Embryonic facial prominence (tissue), 1 donor: ENCODE results near the gene ZNF423.

Experiments used
- DNase-seq: peaks from one replicate; pipeline ENCODE4 v3.0.0-alpha.2; 2016; ENCODE audit errors: extremely low spot score

Gene ZNF423

DNA sequence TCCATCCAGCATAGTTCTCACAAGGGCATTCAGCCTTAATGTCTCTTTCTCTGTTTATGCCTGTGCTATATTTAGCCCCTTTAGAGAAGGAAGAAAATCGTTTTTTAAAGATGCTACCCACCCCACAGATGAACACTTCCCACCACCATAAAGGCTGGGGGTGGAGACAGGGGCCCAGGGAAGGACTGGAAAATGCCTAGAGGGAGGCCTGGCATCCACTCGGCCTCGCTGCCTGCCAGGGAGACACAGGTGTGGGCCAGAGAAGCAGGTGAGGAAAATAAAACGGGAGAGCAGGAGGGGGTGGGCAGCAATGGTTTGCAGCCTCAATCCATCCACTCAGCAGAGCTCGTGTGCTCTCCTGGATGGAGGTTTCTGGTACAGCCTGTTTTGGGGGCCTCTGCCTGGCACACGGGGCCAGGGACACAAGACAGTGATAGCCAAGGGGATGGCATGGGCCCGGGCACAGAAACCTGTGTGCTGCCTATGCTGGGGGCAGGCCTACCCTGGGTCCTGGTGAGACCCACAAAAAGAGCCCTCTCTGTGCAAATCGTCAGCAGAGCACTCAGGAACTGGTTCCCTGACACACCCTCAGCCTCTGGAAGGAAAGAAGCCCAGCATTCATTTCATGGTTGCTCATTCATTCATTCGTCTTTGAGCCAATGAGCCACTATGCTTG, 360.9 kb downstream of the ZNF423 start:
- no peak for DNase-seq

DNA sequence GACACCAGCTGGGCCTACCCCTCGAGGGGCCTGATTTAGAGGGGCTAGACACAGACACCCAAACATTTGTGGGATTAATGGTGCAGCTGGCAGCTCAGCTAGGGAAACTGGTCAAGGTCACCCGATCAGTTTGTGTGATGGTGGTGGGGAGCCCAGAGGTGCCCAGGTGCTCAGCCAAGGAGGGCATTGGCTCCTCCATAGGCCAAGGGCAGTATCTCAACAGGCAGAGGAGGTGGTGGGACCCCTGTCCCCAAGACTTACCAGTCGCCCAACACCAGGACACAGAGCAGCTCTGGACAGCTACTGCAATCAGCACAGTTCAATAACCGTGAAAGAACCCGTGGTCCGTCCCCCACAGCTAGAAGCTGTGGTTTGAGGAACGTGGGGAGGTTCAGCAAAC, 361.4 kb downstream of the ZNF423 start:
- DNase-seq, result no peak

DNA sequence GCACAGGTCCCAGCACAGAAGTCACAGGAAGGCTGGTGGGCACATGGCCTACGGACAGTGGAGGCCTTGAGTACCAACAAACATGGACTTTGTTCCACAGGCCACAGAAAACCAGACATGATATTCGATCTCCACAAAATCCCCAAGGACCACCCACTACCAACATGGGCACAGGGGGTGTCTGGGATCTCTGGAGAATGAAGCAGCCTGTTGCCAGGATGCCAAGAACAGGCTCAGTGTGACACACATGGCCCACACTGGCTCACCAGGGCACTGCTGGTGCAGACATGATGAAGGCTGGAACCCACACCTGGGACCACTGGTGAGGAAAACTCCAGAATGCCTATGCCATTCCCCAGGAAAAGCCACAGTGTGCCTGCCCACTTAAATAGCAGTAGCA, 362.1 kb downstream of the ZNF423 start:
- no peak for DNase-seq

DNA sequence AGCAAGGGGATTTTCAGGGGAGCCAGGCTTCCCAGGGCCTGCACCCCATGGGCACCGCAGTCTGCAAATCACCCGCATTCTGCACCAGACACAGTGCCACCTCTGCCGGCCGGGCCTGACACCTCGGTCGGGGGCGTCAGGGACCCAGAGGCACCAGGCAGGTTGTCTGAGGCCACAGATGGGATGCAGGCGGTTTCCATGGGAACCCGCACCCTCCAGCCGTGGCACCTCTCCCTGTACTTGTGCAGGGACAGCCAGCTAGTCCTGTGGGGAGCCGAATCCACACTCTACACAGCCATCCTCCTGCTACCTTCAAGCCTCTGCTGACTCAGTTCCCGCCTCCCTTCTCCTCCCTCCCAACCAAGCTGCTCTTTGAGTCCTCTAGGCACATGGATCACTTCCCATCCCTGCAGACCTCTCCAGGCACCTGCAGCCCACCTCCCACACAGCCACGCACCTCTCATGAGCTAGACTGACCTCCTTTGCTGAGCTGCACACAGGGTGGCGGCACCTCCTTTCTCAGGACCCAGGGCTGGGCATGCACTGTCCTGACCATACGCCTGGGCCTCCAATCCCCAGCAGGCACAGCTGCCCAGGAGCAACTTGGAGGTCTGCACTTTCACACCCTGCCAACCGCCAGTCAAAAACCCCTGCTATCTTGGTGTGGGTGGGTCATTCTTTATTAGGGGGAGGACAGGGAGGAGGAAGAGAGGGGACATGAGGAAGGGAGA, 362.9 kb downstream of the ZNF423 start:
- DNase-seq, result no peak

DNA sequence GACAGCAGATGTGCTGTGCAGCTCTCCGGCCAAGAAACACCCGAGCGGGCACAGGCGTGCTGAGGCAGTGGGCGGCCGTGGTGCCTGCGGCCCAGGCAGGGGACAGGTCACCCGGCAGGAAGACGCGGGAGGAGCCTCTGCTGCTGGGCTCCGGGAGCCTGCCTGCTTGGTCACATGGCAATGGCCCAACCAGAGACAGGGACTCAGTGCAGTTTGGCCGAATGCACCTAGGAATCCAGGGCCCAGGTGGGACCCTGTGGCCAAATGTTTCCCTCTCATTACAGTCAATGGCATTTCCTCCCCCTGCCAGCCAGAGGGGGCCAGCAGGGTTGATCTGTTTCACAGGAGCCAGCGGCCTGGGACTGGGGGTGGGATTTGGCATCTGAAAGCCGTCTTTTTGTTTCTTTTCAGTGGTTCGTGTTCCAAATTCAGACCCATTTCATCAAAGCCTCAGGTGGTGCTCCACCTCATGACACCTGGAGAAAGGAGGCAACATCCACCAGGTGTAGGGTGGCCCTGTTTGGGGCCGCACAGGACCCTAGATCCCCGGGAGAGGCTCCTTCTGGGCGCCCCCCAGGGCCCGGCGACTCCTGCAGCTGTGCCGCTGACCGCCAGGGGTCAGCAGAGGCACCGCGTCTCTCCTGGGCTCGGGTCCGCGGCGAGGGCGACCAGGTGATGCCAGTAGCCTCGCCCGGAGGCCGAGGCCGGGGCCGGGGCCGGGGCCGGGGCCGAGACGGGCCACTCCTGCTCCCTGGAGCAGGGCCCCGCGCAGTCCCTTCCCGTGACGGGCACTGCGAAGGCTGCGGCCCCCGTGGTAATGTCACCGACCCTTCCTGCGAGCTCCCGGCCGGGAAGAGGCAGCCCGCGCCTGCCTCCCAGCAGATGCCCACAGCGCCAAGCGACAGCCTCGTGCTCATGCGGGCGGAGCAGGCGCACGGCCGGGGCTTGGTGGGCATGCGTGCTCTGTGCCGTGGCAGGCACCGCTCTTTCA, 363.8 kb downstream of the ZNF423 start:
- no peak for DNase-seq

DNA sequence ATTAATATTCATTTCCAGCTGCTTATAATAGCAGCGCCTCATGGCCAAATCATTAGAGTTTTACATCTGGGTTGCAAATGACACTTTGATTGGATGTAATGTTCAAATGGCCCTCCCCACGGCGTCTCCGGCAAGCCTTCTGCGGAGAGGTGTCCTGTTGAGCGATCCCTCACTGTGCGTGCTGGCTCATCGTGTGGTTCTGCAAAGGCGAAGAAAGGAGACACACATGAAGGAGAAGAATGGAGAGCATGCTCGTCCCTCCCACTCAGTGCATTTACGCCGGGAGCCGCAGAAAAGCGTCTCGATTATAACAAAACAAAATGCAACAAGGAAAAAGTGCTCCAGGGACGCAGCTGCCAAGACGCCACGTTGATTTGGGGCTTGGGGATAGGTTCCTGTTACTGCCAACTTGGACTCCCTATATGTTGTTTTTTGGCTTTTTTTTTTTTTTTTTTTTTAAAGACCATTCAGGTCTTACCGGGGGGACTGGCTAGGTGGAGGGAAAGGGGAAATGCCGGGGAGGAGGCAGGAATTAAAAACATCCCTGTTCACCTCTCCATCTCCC, 364.7 kb downstream of the ZNF423 start:
- no peak for DNase-seq

DNA sequence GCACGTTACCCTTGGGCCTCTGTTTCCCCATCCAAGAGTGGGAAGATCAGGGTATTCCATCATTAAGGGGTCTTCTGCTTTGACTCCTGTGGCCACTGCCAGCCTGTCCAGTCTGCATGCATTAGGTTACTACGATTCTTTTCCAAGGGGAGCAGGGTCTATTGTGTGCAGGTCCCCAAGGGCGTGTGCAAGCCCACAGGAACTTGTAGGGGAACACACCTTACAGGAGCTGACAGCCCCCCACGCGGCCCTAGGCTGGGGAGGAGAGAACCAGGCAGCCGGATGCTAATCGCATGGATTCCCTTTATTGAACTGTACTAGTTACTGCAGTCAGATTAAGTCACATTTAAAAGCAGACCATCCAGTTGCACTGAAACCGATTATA, 365.6 kb downstream of the ZNF423 start:
- no peak for DNase-seq

DNA sequence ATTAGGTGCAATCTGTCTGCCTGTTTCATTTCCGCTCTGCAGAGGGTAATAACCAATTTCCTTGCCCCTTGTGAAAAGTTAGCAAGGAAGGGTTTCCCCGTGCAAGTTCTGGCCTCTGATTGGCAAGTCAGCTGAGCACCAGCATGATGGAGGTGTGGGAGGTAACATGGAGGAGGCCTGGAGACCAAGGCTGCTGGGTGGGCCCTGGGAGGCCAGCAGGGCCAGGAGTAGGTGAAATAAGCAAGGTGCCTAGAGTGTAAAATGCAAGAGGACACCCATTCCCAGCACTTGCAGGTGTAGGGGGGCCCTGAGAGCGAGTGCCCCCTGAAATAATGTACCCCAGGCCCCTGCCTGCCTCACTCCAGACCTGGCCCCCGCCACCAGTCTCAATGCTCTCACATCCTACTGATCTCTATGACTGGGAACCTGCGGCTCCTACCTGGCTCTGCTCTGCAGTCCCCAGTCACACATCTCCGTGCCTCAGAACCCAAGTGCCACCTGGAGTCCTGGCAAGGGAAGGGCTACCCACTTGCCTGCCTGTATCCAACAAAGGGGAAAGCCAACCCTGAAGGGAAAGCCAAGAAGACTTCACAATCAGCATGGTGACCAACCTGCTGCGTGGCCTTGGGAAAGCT, 366.1 kb downstream of the ZNF423 start:
- DNase-seq, result no peak

DNA sequence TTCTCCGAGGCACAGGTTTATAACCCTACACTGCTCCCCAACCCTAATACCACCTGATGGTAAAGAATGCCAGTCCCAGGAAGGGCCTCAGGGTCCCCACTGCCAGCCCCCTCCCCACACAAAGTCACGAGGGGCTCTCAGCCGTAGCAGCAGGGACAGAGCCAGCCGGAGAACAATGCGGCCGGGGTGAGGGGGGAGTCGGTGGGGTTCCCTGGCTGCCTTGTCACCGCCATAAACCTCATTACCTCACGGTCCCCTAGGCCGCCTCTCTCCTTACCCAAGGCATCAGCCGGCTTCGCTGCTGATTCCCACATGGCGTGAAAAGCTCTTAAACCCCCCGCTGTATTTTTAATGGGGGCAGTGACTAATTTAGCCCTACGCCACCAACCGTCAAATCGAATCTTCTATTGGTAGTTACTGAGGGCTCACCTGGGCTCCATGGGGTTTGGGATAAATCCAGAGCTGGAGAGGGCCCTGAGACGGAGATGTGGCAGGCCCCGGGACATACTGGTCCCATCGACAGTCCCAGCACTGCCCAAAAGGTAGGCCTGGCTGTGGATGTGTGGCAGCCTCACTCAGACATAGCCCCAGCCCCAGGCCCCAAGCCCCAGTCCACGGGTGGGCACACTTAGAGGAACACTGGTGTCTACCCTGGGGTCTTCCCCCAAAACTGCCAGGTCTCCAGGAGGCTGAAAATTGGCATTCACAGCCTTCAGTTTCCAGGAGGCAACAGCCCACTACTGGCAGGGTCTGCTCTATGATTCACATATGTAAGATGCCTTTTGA, 367.0 kb downstream of the ZNF423 start:
- DNase-seq, result no peak

DNA sequence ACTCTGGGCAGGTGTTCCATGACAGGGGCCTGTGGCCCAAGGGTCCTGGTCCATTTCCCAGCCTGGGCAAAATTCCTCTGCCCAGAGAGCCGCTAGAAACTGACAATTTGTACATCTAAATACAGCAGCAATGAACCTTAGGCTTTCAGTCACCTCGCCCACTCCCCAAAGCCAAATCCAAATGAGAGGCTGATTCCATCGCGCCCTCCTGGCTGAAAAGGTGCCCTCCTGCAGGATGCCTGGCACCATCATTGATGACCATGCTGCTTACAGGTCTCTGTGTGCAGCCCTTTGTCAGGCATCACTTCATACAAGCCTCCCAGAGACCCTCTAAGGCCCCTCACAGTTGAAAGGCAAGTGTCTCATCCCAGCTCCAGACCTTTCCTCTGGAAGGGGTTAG, 367.6 kb downstream of the ZNF423 start:
- DNase-seq, result no peak

DNA sequence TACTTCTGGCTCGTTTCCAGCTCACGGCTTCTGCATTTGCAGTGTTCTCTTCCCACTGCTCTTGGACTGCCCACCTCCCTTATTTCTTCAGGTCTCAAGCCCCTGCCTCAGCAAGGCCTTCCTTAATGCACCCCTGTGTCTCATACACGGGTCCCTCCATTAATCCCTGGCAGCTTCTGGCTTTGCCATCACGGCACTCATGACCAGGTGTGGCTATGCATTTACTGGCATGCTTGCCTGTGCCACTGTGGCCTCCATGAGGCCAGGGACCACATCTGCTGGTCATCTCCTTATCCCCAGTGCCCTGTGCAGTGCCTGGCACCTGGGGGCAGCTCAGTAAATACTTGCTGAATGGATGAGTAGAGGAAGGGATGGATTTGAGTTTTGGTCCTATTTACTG, 368.2 kb downstream of the ZNF423 start:
- DNase-seq, result no peak

DNA sequence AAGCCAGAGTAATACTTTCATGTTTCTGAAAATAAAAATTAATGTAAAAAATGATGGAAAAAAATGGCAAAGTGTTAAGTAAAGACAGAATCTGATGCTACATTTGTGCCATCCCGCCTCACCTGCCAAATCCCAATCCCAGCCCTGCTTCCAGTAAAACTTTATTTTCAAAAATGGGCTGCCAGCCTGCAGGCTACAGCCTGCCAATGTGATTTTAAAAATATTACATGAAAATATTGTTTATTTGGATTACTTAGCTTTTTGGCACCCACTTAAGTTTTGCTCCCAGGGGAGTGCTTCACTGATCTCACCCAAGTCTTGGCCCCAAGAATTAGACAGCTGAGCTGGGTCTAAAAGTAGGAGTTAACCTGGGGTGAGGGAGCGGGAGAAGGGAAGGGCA, 369.5 kb downstream of the ZNF423 start:
- no peak for DNase-seq

DNA sequence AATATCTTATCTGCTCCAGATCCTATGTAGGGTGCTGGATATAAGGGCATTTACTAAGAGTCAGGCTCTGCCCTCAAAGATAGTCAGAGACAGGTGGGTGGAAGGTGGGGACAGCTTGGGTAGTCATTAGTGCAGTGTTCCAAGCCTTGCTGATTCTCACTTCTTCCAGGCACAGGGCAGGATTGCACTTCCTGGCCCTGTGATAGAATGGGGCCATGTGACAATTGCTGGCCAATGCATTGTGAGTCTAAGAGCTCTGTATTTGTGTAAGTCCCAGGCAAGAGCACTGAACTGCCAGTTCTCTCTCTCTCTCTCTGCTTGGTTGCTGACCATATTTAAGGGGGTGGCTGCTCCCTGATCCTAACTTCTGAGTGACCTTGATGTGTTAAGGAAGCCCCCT, 370.2 kb downstream of the ZNF423 start:
- no peak for DNase-seq

DNA sequence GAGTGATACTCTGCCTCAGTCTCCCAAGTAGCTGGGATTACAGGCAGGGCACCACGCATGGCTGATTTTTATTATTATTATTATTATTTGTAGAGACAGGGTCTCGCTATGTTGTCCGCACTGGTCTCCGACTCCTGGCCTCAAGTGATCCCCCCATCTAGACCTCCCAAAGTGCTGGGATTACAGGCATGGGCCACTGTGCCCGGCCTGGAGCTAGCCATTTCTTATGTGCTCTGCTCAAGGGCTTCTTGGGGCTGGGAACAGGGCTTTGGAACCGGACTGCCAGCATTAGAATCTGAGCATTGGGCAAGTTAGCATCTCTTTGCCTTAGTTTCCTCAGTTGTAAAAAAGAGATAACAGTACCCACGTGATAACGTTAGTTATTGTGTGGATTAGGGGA, 371.0 kb downstream of the ZNF423 start:
- no peak for DNase-seq

DNA sequence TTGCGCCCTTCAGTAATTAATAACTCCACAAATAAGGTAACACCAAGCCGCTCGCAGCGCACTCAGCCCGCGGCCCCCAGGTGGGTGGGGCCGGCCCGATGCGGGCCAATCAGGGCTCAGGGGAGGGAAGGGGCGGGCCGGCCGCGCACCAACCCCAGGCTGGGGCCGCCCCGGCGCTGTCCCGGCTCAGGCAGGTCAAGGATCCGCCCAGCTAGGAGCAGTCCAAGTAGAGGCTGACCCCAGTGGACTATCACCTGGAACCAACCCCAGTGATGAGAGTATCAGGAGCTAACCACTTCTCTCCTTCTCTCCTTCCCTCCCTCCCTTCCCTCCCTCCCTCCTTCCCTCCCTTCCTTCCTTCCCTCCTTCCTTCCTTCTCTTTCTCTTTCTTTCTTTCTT, 371.5 kb downstream of the ZNF423 start:
- no peak for DNase-seq

DNA sequence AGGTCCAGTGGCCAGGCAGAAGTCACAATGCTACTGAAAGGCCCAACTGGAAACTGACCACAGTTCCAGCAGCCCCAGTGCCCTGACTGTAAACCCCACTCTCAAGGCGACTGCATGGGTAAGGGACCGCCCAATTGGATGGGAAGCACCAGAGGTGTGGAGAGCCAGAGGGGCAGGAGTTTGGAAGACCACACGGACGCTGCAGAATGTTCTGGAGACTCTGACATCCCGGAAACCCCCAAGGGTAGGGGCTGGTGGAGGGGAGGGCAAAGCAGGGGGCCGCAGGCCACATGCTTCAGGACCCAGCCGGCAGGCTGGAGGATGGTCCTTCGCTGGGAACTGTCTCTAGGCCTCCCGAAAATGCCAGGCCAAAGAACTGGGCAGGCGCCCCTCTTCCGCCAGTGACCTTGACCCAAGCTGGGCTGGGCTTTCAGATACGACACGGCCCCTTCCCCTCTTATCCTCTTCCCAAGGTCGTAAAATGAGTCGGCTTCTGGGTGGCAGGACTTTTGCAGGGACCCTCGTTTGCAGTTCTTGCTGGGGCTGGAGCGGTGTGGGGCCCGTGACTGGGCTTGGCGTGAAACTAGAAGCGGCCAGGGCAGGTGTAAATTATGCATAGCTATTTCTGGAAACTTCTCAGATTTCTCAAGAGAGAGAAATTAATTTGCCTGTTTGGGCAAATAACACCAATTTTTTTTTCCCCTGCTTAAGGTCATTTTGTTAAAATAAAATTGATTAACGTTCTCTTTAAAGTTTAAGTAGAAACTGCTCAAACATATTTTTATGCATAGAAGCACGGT, 372.1 kb downstream of the ZNF423 start:
- no peak for DNase-seq

DNA sequence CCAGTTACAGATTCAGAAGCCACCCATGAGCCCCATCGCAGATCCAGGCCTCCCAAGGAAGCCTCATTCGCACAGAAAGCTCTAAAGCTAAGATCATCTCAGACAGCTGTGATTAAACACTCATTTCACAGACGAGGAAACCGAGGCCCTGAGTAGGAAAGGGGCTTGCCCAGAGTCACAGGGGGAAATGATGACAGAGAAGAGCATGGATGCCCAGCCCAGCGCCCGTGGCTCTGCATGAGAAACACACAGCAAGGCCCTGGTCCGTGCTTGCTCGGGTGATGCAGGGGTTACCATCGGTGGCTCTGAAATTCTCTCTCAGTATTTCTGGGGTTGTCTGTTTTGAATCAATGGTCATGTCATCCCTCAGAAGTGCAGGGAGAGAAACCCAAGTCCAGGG, 372.7 kb downstream of the ZNF423 start:
- DNase-seq, result no peak

DNA sequence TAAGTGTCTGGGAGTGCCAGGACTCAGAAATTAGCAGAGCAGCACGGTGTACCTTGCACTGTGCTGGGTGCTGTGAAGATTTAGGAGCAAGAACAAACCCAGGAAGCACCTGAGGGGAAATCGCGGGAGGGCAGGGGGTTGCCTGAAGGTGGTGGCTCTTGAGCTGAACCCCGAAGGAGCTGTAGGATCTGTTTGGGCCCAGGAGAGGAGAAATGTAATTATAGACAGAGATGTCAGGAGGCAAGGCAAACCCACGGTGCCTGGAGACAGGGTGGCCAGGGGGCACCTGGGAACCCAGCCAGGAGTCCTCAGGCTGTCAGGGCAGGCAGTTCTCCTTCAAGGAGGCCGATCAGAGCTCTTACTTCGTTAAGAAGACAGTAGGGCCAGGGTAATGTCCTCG, 373.2 kb downstream of the ZNF423 start:
- no peak for DNase-seq

DNA sequence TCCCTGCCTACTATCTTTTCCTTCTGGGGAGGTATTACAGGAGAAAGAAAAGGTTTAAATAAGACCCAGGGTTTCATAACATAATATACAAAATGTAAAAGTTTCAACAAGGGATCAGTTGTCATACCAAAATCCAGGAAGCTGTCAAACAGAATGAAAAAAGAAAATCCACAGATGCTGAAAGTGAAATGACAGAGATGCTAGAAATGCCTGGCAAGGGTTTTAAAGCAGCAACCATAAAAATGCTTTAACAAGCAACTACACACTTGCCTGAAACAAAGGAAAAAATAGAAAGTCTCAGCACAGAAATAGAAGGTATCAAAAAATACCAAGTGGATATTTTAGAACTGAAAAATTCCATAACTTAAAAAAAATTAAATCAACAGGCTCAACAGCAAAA, 377.3 kb downstream of the ZNF423 start:
- no peak for DNase-seq

DNA sequence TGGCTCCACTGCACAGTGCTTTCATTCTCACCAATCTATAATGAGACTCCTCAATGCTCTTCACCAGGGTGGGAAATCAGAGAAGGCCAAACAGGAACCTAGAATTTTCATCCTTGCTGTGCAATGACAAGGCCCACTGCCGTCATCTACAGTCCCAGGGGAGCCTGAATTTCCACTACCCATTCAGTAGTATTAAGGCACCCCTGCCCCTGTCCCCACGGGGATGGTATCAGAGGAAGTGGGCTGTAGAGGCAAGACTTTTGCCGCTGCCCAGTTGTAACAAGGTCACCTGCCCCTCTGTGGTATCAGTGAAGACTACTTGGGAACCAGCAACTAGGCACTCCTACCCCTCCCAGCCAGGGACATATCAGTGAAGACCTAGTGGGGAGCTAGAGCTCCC, 377.8 kb downstream of the ZNF423 start:
- no peak for DNase-seq
